ENCODE measurements around the gene NTN1. TPM values are rescaled to one million over a fixed set of nuclear protein-coding genes. Genes with fewer than 3 reads are reported as not detected.

The NTN1 gene
- total RNA-seq, 1 donor from 2014 or later = 29.6 TPM

GRCh38 chr17:9266031-9266680 lies 244.8 kb downstream of the NTN1 start:
- intact Hi-C loops (cut with DNase I) = no loop called here
- peaks cover 0 to 5% of the 10 kb centered on the region in 2 donors for H3K9me3 ChIP-seq
- peak in 1 of 3 experiments; percentile 16 for TF ChIP-seq CTCF (IDR thresholded peaks at IDR 0.05)
- DNase-seq (ENCODE audit: low spot score in 2 of 2) = no peak
- H3K27ac ChIP-seq = peak overlapping the region; percentile 37 to 57
- peak overlapping the region; percentile 21 to 23 for H3K4me3 ChIP-seq
- no peaks in the 10 kb centered on the region for H3K27me3 ChIP-seq
- no peaks in the 10 kb centered on the region for H3K36me3 ChIP-seq
- H3K4me1 ChIP-seq = peaks cover 0 to 6% of the 10 kb centered on the region in 2 donors

GRCh38 chr17:9266697-9267117 lies 245.4 kb downstream of the NTN1 start:
- intact Hi-C loops (cut with DNase I) = no loop called here
- peak overlapping the region; percentile 37 to 57 for H3K27ac ChIP-seq
- peak overlapping the region; percentile 21 to 23 for H3K4me3 ChIP-seq
- no peaks in the 10 kb centered on the region for H3K27me3 ChIP-seq
- no peak for TF ChIP-seq CTCF (IDR thresholded peaks at IDR 0.05)
- peaks cover 0 to 5% of the 10 kb centered on the region in 2 donors for H3K9me3 ChIP-seq
- peaks cover 0 to 6% of the 10 kb centered on the region in 2 donors for H3K4me1 ChIP-seq
- H3K36me3 ChIP-seq = no peaks in the 10 kb centered on the region
- DNase-seq (ENCODE audit: low spot score in 2 of 2) = no peak

- no peak for DNase-seq (ENCODE audit: low spot score in 2 of 2)
- no peaks in the 10 kb centered on the region for H3K27me3 ChIP-seq
- no peak for TF ChIP-seq CTCF (IDR thresholded peaks at IDR 0.05)
- H3K4me3 ChIP-seq = no peak overlapping the region
- no peaks in the 10 kb centered on the region for H3K36me3 ChIP-seq
- intact Hi-C loops (cut with DNase I) = no loop called here
- peaks cover 0 to 6% of the 10 kb centered on the region in 2 donors for H3K4me1 ChIP-seq
- H3K27ac ChIP-seq = no peak overlapping the region
- peaks cover 0 to 5% of the 10 kb centered on the region in 2 donors for H3K9me3 ChIP-seq
Measured at GRCh38 chr17:9268546-9268945, 247.2 kb downstream of the NTN1 start.

GRCh38 chr17:9269350-9270035 lies 248.2 kb downstream of the NTN1 start:
- intact Hi-C loops (cut with DNase I) = no loop called here
- DNase-seq (ENCODE audit: low spot score in 2 of 2) = no peak
- Histone ChIP-seq H3K4me3 (no peak overlapping the region), H3K4me1 (peaks cover 0 to 6% of the 10 kb centered on the region in 2 donors), H3K9me3 (no peaks in the 10 kb centered on the region), H3K27me3 (no peaks in the 10 kb centered on the region), H3K36me3 (no peaks in the 10 kb centered on the region), H3K27ac (no peak overlapping the region)
- no peak for TF ChIP-seq CTCF (IDR thresholded peaks at IDR 0.05)

GRCh38 chr17:9270921-9271320 lies 249.6 kb downstream of the NTN1 start:
- no peak for TF ChIP-seq CTCF (IDR thresholded peaks at IDR 0.05)
- no peaks in the 10 kb centered on the region for H3K36me3 ChIP-seq
- H3K27me3 ChIP-seq = no peaks in the 10 kb centered on the region
- no peak overlapping the region for H3K4me3 ChIP-seq
- no peaks in the 10 kb centered on the region for H3K9me3 ChIP-seq
- no peak overlapping the region for H3K27ac ChIP-seq
- intact Hi-C loops (cut with DNase I) = no loop called here
- no peak for DNase-seq (ENCODE audit: low spot score in 2 of 2)
- peaks cover 0 to 6% of the 10 kb centered on the region in 2 donors for H3K4me1 ChIP-seq

Measured in ascending aorta (tissue), 2 donors.